GM10248 (cell line): ENCODE data around the gene GALNT5.
"Not testable (repeated sequence)": the region's sequence is repeated elsewhere in the genome, so short reads cannot be mapped to it uniquely, and the experiment has no call there.

Experiments used
- CTCF ChIA-PET: fragments of 300-600 bp; sonication (Branson Sonifier 250); formaldehyde crosslinking; extraction: SDS; loops from one replicate; lab custom pipeline; 2021; ENCODE audit warnings: antibody characterized with exemption; lab: Yijun Ruan, JAX
- POLR2A ChIA-PET: fragments of 350-650 bp; sonication (Branson Sonifier 250); formaldehyde crosslinking; extraction: SDS; loops from one replicate; lab custom pipeline; 2020; ENCODE audit warnings: antibody characterized with exemption; lab: Yijun Ruan, JAX
- DNase-seq: peaks from one replicate; pipeline ENCODE4 v3.0.0; 2012; ENCODE audit errors: extremely low spot score
- TF ChIP-seq, protein P1 (sequence below): IDR thresholded peaks from 2 replicates; pipeline ENCODE4 v1.5.1; 2012; ENCODE audit warnings: mild to moderate bottlenecking, low read depth; ENCODE audit errors: extremely low read depth, missing control alignments, control extremely low read depth

Gene GALNT5

DNA sequence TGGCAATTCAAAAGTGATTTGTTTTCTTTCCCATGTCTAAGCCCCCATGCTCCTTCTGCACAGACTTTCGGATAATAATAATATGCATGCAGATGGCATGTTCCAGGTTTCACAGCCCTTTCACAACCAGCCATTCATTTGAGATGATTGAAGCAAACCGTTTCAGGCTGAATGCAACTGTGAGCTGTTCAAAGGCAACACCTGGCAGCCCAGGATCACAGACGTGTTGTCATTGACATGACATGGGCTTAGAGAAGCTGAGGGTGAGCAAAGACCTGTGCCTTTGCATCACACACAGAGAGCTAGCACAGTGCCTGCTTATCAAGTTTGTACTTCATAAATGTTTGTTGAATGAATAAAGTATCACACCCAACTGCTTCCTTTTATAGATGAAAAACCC lies 80.5 kb downstream of the GALNT5 start:
- TF ChIP-seq, protein P1, sequence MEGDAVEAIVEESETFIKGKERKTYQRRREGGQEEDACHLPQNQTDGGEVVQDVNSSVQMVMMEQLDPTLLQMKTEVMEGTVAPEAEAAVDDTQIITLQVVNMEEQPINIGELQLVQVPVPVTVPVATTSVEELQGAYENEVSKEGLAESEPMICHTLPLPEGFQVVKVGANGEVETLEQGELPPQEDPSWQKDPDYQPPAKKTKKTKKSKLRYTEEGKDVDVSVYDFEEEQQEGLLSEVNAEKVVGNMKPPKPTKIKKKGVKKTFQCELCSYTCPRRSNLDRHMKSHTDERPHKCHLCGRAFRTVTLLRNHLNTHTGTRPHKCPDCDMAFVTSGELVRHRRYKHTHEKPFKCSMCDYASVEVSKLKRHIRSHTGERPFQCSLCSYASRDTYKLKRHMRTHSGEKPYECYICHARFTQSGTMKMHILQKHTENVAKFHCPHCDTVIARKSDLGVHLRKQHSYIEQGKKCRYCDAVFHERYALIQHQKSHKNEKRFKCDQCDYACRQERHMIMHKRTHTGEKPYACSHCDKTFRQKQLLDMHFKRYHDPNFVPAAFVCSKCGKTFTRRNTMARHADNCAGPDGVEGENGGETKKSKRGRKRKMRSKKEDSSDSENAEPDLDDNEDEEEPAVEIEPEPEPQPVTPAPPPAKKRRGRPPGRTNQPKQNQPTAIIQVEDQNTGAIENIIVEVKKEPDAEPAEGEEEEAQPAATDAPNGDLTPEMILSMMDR: no peak
- no peak for DNase-seq
- ChIA-PET POLR2A (no interaction called here), CTCF (interaction anchor here (1.7 to 16.8 kb wide), 8 partner anchors 12 to 111 kb away, joined by 3 to 258 read pairs (median 30); partner anchors contain the start of gene ERMN)

DNA sequence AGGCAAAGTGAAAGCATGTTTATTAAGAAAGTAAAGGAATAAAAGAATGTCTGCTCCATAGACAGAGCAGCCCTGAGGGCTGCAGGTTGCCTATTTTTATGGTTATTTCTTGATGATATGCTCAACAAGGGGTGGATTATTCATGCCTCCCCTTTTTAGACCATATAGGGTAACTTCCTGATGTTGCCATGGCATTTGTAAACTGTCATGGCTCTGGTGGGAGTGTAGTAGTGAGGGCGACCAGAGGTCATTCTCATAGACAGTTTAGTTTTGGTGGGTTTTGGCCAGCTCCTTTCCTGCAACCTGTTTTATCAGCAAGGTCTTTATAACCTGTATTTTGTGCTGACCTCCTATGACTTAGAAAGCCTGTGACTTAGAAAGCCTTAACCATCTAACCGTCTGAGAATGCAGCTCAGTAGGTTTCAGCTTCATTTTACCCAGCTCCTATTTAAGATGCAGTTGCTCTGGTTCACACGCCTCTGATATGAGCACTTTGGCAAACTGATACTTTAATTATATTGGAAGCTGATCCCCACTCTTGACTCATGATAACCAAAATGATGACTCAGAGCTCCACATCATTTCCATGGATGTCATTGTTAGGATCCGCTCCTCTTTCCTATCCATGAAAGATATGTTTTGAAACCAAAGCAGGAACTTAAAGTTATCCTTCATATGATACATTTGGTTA lies 82.6 kb downstream of the GALNT5 start:
- CTCF ChIA-PET: interaction anchor here (1.3 to 16.8 kb wide), 3 partner anchors 9 to 34 kb away, joined by 3 to 258 read pairs (median 216); partner anchors contain the start of gene ERMN
- DNase-seq: no peak
- TF ChIP-seq, protein P1: no peak
- POLR2A ChIA-PET: no interaction called here

DNA sequence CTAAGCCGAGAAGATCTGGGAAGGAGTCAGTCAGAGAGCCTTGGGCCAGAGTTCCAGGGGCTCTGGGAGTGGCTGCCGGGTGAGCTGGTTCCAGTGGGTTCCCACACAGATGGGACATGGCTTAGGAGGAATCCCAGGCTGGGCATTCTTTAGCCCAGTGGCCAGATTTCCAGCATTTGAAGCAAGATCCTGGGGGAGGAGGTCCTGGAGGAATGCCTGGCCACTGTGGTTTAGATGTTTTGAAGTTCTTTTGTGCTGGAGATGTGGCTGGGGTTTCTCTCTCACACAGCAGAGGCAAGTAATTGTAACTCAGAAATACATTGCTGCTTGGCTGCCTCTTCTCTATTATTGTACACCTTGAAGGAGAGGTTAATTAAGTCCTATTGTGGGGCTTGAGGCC lies 83.9 kb downstream of the GALNT5 start:
- DNase-seq, POLR2A ChIA-PET: not testable (repeated sequence)
- CTCF ChIA-PET: interaction anchor here (9.3 to 16.8 kb wide), 2 partner anchors 17 to 35 kb away, joined by 216 to 258 read pairs; partner anchors contain the start of gene ERMN

DNA sequence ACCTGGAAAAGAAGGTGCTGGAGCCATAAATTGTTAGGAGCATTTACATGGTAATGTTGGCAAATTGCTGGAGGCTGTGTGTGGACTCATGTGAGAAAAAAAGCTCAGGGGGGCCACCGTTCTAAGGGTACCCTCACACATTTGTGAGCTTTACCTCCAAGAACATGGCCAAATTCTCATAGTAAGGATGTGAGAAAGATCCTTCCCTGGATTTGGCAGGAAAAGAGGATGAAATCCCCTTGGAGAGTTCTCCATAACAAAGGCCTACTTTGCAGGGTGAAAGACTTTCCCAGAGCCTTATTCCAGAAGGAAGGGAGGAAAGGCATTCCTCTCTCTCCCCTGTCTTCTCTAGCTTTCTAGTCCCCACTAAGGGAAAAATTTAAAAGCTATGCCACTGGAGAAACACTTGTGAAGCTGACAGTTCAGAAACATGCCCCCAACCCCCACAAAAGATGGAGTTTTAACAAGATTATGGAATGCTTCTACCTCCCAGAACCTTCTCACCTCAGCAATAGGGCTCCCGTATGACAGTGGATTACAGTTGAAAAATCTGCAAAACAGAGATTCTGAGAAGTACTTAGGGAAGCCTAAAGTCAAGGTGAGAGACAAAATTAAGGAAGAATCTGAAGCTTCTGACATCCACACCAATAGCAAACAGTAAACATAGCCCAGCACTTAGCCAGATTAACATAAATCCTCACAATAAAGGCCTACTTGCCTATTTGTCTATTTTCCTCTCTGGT lies 88.3 kb downstream of the GALNT5 start:
- CTCF ChIA-PET: interaction anchor here (1.1 to 9.7 kb wide), 6 partner anchors 10 to 123 kb away, joined by 3 to 134 read pairs (median 4); partner anchors contain the start of gene ERMN
- POLR2A ChIA-PET: no interaction called here
- TF ChIP-seq, protein P1: no peak
- DNase-seq: no peak

DNA sequence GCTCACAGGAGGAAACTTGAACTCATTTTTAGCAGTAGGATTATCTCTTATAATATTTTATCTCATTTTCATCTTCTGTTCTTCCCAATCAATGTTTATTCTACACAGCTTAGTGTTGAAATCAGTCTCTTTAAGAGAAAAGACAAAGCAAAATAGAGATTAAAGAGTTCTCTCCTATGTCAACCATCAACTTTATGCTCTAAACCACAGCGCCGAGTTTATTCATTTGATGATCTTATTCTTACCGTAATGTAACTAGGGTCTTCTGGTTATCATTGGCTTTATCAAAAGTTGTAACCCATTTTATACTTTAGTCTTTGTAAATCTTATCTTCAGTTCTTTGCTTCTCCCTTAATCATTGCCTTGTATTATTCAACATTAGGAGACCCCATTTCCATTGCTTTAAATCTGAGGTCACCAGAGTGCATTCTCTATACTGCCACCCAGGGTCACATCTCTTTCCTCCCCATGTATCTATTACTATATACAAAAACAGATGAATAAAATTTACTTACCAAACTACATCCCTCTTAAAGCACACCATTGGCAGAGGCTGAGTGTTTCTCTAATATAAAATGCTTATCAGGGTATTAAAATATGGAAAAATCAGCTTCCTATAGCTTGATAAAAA lies 90.9 kb downstream of the GALNT5 start:
- ChIA-PET POLR2A (no interaction called here), CTCF (interaction anchor here (4.8 to 9.7 kb wide), 2 partner anchors 13 to 22 kb away, joined by 40 to 134 read pairs; partner anchors contain the start of gene ERMN)
- no peak for DNase-seq
- TF ChIP-seq, protein P1: no peak

DNA sequence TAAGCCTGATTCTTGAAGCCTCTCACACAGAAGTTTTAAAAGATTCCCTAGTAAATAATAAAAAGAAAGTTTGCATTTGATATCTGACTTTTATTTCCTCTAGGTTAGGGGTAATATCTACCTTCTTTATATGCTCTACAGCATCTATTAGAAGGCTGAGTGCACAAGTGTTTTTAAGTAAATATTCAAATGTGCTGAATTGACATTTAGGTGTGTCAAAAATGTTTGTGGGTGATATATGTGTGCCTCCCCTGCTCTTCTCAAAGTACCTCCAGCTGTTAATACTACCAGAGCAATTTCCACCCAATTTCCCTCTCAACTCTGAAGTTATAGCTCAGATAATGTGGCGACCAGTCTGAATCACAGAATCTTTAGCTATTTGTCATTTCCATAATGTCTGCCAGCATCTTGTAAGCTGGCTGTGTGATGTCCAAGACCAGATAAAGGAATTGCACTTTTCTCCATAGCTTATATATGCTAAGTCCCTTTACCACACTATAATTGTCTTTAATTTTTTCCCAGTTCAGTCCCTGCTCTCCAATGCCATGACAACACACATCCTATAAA lies 92.5 kb downstream of the GALNT5 start:
- TF ChIP-seq, protein P1: no peak
- CTCF ChIA-PET: interaction anchor here (1.3 to 9.7 kb wide), 3 partner anchors 15 to 23 kb away, joined by 5 to 134 read pairs (median 18); partner anchors contain the start of gene ERMN
- DNase-seq: no peak
- POLR2A ChIA-PET: no interaction called here
